GM18499 (cell line): Measurements from ENCODE around the gene NAA38.

Source experiments
- ATAC-seq: cut with Tn5 transposase; IDR thresholded peaks from one replicate; pipeline ENCODE4 v1.9.1; 2021; ENCODE audit warnings: moderate number of reproducible peaks; ENCODE audit not compliant: insufficient read depth, unreplicated experiment

NAA38 gene

DNA sequence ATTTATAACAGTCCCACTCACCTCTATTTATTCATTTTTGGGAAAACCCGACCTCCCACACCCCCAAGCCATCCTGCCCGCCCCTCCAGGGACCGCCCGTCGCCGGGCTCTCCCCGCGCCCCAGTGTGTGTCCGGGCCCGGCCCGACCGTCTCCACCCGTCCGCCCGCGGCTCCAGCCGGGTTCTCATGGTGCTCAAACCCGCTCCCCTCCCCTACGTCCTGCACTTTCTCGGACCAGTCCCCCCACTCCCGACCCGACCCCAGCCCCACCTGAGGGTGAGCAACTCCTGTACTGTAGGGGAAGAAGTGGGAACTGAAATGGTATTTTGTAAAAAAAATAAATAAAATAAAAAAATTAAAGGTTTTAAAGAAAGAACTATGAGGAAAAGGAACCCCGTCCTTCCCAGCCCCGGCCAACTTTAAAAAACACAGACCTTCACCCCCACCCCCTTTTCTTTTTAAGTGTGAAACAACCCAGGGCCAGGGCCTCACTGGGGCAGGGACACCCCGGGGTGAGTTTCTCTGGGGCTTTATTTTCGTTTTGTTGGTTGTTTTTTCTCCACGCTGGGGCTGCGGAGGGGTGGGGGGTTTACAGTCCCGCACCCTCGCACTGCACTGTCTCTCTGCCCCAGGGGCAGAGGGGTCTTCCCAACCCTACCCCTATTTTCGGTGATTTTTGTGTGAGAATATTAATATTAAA is 3.1 kb downstream of the NAA38 start:
- ATAC-seq: no peak

DNA sequence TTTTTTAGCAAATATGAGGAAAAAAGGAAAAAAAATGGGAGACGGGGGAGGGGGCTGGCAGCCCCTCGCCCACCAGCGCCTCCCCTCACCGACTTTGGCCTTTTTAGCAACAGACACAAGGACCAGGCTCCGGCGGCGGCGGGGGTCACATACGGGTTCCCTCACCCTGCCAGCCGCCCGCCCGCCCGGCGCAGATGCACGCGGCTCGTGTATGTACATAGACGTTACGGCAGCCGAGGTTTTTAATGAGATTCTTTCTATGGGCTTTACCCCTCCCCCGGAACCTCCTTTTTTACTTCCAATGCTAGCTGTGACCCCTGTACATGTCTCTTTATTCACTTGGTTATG is 3.7 kb downstream of the NAA38 start:
- no peak for ATAC-seq

DNA sequence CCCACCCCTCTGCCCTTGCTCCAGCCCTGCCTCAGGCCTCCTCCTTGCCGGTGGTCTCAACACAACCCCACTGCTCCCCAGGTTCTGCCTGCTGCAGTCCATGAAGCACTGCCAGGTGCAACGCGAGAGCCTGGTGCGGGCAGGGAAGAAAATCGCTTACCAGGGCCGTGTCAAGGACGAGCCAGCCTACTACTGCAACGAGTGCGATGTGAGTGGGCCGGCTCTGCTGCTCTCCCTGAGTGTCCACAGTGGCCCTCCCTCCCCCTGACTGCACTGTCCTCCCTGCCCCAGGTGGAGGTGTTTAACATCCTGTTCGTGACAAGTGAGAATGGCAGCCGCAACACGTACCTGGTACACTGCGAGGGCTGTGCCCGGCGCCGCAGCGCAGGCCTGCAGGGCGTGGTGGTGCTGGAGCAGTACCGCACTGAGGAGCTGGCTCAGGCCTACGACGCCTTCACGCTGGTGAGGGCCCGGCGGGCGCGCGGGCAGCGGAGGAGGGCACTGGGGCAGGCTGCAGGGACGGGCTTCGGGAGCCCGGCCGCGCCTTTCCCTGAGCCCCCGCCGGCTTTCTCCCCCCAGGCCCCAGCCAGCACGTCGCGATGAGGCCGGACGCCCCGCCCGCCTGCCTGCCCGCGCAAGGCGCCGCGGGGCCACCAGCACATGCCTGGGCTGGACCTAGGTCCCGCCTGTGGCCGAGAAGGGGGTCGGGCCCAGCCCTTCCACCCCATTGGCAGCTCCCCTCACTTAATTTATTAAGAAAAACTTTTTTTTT is 4.3 kb downstream of the NAA38 start:
- ATAC-seq: no peak

DNA sequence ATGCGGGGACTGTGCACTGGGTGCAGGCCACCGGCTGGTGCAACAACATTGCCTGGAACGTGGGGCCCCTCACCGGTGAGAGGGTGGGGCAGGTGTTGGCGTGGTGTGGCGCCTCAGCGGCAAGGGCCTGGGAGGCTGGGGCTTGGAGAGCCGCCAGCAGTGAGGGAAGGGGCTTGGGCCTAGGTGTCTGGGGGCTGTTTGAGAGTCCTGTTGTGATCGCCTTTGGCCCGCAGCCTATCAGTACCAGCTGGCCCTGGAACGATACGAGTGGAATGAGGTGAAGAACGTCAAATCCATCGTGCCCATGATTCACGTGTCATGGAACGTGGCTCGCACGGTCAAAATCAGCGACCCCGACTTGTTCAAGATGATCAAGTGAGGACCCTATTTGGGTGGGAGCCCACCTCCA is 5.1 kb downstream of the NAA38 start:
- no peak for ATAC-seq

DNA sequence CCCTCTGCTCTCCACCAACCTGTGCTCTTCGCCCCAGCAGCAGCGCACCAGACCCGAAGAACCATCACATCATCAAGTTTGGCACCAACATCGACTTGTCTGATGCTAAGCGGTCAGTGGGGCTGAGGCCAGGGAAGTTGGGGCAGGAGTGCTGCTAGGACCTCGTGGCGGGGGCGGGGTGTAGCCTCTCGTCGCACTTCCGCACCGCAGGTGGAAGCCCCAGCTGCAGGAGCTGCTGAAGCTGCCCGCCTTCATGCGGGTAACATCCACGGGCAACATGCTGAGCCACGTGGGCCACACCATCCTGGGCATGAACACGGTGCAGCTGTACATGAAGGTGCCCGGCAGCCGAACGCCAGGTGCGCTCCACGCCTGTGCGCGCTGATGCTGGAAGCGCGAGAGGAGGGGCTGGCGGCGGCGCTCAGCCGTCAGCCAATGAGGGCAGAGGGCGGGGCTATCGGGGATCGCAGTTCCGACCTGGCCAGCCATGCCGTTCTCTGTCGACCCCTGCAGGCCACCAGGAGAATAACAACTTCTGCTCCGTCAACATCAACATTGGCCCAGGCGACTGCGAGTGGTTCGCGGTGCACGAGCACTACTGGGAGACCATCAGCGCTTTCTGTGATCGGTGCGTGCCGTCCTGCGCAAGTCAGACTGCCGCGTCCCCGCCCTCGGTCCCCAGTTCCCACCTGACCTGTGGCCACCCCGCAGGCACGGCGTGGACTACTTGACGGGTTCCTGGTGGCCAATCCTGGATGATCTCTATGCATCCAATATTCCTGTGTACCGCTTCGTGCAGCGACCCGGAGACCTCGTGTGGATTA is 5.7 kb downstream of the NAA38 start:
- peak; percentile 63 for ATAC-seq

DNA sequence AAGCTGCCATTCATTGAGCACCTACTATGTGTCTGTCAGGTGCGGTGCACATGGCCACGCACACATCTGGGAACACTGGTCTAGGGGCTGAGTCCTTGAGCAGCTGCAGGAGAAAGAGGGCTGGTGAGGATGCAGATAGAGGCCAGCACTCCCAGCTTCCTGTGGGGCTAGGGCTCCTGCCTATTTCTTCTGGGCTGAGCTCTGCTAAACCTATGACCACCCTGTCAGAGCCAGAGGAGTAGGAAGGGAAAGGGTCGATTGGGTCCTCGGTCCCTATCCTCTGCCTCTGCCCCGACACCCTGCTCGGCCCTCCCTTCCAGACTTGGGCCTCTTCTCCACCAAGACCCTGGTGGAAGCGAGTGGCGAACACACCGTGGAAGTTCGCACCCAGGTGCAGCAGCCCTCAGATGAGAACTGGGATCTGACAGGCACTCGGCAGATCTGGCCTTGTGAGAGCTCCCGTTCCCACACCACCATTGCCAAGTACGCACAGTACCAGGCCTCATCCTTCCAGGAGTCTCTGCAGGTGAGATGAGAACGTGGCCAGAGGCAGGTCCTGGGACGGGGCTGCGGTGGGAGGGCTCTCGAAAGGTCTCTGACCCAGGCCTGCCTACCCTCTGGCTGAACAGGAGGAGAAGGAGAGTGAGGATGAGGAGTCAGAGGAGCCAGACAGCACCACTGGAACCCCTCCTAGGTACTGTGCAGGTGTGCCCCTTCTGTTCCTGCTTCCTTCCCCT is 6.5 kb downstream of the NAA38 start:
- no peak for ATAC-seq

DNA sequence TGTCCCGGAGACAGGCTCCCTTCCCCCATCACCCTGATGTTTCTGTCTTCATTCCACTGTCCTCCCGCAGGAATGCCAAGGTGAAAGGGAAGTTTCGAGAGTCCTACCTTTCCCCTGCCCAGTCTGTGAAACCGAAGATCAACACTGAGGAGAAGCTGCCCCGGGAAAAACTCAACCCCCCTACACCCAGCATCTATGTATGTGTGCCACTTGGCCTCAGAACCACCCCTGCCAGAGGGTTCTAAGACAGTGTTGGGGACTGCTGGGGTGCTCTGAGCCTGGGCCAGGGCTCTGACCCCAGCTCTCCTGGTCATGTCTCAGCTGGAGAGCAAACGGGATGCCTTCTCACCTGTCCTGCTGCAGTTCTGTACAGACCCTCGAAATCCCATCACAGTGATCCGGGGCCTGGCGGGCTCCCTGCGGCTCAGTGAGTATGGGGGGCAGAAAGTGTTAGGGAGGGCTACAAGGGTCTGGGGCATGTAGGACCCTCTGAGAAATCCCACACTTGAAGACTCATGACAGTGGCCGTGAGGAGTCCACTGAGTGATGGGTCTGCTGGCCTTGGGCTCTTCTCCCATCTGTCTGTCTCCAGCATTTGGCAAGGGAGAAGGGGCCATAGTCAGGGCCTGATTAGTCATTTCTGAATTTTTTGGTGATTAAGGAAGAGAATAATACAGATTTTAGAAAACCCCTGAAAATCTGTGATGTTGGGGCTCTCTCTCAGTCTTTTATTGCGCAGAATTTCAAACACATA is 7.4 kb downstream of the NAA38 start:
- no peak for ATAC-seq

DNA sequence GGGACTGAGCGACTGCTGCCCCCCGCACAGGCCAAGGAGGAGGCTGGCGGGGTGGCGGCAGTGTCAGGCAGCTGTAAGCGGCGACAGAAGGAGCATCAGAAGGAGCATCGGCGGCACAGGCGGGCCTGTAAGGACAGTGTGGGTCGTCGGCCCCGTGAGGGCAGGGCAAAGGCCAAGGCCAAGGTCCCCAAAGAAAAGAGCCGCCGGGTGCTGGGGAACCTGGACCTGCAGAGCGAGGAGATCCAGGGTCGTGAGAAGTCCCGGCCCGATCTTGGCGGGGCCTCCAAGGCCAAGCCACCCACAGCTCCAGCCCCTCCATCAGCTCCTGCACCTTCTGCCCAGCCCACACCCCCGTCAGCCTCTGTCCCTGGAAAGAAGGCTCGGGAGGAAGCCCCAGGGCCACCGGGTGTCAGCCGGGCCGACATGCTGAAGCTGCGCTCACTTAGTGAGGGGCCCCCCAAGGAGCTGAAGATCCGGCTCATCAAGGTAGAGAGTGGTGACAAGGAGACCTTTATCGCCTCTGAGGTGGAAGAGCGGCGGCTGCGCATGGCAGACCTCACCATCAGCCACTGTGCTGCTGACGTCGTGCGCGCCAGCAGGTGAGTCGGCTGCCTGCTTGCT is 8.1 kb downstream of the NAA38 start:
- no peak for ATAC-seq

DNA sequence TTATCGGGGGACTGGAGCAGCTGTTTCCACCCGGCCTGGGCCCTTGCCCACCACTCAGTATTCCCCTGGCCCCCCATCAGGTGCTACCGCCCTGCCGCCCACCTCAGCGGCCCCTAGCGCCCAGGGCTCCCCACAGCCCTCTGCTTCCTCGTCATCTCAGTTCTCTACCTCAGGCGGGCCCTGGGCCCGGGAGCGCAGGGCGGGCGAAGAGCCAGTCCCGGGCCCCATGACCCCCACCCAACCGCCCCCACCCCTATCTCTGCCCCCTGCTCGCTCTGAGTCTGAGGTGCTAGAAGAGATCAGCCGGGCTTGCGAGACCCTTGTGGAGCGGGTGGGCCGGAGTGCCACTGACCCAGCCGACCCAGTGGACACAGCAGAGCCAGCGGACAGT is 8.6 kb downstream of the NAA38 start:
- no peak for ATAC-seq

DNA sequence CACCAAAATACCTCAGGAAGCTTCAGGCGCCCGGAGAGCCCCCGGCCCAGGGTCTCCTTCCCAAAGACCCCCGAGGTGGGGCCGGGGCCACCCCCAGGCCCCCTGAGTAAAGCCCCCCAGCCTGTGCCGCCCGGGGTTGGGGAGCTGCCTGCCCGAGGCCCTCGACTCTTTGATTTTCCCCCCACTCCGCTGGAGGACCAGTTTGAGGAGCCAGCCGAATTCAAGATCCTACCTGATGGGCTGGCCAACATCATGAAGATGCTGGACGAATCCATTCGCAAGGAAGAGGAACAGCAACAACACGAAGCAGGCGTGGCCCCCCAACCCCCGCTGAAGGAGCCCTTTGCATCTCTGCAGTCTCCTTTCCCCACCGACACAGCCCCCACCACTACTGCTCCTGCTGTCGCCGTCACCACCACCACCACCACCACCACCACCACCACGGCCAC is 9.2 kb downstream of the NAA38 start:
- no peak for ATAC-seq

DNA sequence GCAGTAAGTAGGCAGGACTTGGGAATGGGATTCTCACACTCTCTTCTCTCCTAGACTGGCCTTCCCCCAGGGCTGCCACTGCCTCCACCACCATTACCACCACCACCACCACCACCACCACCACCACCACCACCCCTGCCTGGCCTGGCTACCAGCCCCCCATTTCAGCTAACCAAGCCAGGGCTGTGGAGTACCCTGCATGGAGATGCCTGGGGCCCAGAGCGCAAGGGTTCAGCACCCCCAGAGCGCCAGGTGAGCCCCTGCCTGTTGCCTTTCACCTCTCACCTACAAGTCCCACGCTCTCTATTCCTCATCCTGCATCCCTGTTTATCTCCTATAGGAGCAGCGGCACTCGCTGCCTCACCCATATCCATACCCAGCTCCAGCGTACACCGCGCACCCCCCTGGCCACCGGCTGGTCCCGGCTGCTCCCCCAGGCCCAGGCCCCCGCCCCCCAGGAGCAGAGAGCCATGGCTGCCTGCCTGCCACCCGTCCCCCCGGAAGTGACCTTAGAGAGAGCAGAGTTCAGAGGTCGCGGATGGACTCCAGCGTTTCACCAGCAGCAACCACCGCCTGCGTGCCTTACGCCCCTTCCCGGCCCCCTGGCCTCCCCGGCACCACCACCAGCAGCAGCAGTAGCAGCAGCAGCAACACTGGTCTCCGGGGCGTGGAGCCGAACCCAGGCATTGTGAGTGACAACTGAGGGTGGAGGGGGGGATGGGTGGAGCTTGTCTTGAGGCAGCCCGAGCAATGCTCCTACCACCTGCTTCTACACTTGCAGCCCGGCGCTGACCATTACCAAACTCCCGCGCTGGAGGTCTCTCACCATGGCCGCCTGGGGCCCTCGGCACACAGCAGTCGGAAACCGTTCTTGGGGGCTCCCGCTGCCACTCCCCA is 10.3 kb downstream of the NAA38 start:
- no peak for ATAC-seq

DNA sequence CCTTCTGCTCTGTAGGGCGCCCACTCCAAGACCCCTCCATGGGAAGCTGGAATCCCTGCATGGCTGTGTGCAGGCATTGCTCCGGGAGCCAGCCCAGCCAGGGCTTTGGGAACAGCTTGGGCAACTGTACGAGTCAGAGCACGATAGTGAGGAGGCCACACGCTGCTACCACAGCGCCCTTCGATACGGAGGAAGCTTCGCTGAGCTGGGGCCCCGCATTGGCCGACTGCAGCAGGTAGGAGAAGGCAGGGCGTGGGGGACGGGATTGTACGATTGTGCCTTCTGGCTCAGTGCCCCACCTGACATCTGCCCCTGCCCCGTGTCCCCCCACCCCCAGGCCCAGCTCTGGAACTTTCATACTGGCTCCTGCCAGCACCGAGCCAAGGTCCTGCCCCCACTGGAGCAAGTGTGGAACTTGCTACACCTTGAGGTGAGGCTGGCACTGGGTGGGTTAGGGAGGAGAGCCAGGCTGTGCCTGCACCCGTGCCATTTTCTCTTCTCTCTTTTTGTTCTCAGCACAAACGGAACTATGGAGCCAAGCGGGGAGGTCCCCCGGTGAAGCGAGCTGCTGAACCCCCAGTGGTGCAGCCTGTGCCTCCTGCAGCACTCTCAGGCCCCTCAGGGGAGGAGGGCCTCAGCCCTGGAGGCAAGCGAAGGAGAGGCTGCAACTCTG is 11.2 kb downstream of the NAA38 start:
- no peak for ATAC-seq

DNA sequence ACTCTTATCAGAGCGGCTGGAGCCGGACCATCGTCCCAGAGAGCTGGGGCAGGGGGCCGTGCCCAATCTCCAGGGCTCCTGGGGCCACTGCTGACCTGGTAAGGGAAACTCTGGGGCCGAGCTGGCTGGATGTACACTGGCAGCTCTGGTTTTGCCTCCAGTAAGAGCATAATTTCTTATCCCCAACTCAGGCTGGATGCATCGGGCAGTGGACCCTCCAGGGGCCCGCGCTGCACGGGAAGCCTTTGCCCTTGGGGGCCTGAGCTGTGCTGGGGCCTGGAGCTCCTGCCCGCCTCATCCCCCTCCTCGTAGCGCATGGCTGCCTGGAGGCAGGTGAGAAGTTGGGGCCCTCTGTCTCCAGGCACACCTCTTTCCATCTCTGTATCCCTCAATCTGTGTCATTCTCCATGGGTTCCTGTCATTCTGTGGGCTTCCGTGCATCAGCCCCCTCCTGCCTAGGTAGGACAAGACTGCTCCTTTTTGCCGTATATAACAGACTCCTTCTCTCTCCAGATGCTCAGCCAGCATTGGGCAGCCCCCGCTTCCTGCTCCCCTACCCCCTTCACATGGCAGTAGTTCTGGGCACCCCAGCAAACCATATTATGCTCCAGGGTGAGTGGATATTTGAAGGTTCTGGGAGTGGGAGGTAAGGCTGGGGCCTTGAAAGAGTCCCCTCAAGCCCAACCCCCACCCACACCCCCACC is 11.8 kb downstream of the NAA38 start:
- no peak for ATAC-seq

DNA sequence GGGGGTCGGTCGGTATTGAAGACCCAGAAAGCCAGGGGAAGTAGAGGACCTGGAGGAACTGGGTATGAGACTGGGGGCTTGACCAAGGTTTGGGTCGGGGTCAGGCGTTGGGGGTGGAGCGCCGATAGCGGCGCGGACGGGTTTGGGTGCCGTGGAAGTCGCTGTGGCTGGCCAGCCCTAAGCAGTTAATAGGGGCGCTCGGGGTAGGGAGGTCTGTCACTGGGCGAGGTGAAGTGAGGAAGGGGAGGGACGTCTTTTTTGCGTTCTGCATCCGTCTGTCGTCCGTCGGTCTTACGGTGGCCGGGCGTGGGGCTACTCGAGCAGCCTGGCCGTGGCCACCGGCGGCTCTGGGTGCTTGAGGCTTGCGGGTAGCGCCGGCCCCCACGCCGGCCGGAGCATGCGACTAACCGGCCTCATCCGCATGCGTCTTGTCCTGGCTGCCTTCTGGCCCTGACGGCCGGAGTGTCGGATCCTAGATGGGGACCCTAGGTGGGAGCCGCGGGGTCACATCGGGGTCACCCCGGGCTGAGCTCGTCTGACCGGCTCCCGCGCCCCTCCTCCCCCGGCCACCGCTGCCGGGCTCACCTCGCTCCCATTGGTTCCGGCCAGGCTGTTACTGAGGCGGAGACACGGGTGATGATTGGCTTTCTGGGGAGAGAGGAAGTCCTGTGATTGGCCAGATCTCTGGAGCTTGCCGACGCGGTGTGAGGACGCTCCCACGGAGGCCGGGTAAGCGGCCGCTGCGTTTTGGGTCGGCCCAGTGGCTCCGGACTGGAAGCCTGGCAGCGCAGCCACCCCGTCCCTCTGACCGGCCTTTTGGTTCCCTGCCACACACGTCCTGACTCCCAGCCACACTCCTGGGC is 12.8 kb downstream of the NAA38 start:
- peak; percentile 28 for ATAC-seq

DNA sequence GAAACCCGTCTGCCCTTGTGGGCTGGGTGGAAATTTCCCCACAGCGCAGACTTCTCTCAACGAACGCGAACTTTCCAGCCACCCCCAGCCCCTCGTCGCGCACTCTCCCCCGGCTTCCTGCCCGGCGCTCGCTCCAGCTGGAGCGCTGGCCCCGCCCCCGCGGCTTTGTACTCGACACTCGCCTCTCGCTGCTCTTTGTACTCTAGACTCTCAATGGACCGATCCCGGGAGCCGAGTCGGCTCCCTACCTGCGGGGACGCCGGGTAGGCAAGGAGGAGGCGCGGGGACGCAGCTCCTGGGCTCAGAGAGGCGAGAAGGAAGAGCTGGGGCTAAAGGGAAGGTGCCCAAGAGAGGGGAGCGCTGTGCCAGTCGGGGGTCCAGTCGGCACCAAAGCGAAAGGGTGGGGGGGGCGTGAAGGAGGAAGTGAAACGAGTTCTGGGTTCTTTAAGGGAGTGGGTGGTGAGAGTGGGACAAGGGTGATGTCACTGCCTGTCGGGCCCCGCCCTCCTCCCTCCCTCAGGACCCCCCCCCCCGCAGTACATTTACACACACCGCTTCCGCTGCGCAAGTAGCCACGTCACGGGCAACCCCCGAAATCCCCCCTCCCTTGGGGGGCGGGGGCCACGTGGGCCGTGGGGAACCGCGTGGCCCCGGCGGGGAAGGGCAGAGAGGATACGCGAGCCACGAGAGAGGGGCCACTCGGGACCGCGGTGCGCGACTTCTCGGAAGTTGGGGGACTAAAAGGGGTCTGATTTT is 13.6 kb downstream of the NAA38 start:
- ATAC-seq: no peak

DNA sequence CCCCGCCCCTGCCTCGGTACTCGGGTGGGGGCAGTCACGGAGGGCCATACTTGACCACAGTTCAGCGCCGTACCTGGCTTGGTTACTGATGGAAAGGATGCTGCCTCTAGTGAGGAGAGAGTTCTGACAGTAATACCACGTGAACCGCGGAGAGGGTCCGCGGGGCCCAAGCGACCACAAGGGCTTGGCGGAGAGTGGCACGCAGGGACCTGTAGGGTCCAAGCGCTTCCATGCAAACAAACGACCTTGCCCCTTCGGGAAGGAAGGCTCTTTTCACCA is 14.2 kb downstream of the NAA38 start:
- no peak for ATAC-seq
